H1 (cell line): ENCODE data around the gene FBLN2. TPM values are rescaled to one million over a fixed set of nuclear protein-coding genes. Genes with fewer than 3 reads are reported as not detected.

Experiments used
- CTCF ChIA-PET: fragments of 300-600 bp; sonication (Branson Sonifier 250); formaldehyde crosslinking; loops from one replicate; lab custom pipeline; 2021; ENCODE audit not compliant: partially characterized antibody; lab: Charles Lee
- POLR2A ChIA-PET: fragments of 300-600 bp; sonication (Branson Sonifier 250); formaldehyde crosslinking; loops from one replicate; lab custom pipeline; 2021; ENCODE audit warnings: inconsistent platforms; ENCODE audit not compliant: partially characterized antibody; lab: Charles Lee
- DNase-seq, 2 experiments: peaks; one replicate each; pipeline versions ENCODE4 v3.0.0 to v3.0.0-alpha.2; 2010 to 2022; ENCODE audit warnings: low spot score in 2 of 2, low read depth in 1 of 2, mixed read lengths in 1 of 2
- FAIRE-seq: peaks from 2 replicates; lab custom pipeline; 2011; peaks lifted over from hg19 to GRCh38; lab: Jason Lieb, UNC
- H2AFZ ChIP-seq: 2 replicates; pipeline ENCODE4 v1.8.1; 2012; ENCODE audit warnings: low read length, inconsistent platforms
- H2AK5ac ChIP-seq: 2 replicates; pipeline ENCODE4 v1.6.1; 2013; ENCODE audit warnings: low read depth, low read length
- H2BK120ac ChIP-seq: replicated peaks from 2 replicates; pipeline ENCODE3; 2013; ENCODE audit warnings: low read depth, low read length, inconsistent platforms
- H2BK12ac ChIP-seq: 2 replicates; pipeline ENCODE4 v1.6.1; 2013; ENCODE audit warnings: low read depth, low read length
- H2BK15ac ChIP-seq: 2 replicates; pipeline ENCODE4 v1.6.1; 2013; ENCODE audit warnings: low read length
- H2BK20ac ChIP-seq: 2 replicates; pipeline ENCODE4 v1.6.1; 2013; ENCODE audit warnings: low read length
- H2BK5ac ChIP-seq: 2 replicates; pipeline ENCODE4 v1.6.1; 2013; ENCODE audit warnings: low read depth, low read length
- H3K14ac ChIP-seq: 2 replicates; pipeline ENCODE4 v1.6.1; 2013; ENCODE audit warnings: inconsistent platforms; ENCODE audit not compliant: insufficient read length
- H3K18ac ChIP-seq: 2 replicates; pipeline ENCODE4 v1.6.1; 2013; ENCODE audit warnings: low read length; ENCODE audit errors: extremely low read depth
- H3K23ac ChIP-seq: 2 replicates; pipeline ENCODE4 v1.6.1; 2013; ENCODE audit warnings: inconsistent platforms; ENCODE audit not compliant: insufficient read length
- H3K23me2 ChIP-seq: 2 replicates; pipeline ENCODE4 v1.6.1; 2013; ENCODE audit warnings: low read depth, low read length
- H3K27ac ChIP-seq: 2 replicates; pipeline ENCODE4 v1.6.1; 2011; ENCODE audit warnings: low read depth, low read length, inconsistent platforms
- H3K27me3 ChIP-seq, 4 experiments: replicated peaks in 1 of 4; 1 replicate in 1 of 4; 2 replicates in 3 of 4; pipeline versions ENCODE4 v1.6.1 to v1.8.1; 2011 to 2013; ENCODE audit warnings: low read length in 3 of 4, mild to moderate bottlenecking in 3 of 4, inconsistent platforms in 2 of 4, mixed read lengths in 2 of 4, moderate library complexity in 1 of 4; ENCODE audit not compliant: control insufficient read depth in 3 of 4, insufficient read depth in 3 of 4; ENCODE audit errors: extremely low read depth in 1 of 4
- H3K36me3 ChIP-seq, 4 experiments: 2 replicates each; pipeline versions ENCODE4 v1.6.1 to v1.8.1; 2011 to 2013; ENCODE audit warnings: mild to moderate bottlenecking in 4 of 4, low read length in 3 of 4, moderate library complexity in 2 of 4, control low read depth in 1 of 4, inconsistent platforms in 1 of 4; ENCODE audit not compliant: insufficient read depth in 4 of 4, control insufficient read depth in 2 of 4
- H3K4ac ChIP-seq: replicated peaks from 2 replicates; pipeline ENCODE3; 2013; ENCODE audit warnings: low read length, low read depth, mixed read lengths, inconsistent platforms; ENCODE audit not compliant: insufficient read length
- H3K4me1 ChIP-seq, 4 experiments: replicated peaks in 1 of 4; 1 replicate in 1 of 4; 2 replicates in 3 of 4; pipeline versions ENCODE4 v1.6.1 to v1.8.1; 2011 to 2013; ENCODE audit warnings: low read length in 3 of 4, inconsistent platforms in 2 of 4, mixed read lengths in 1 of 4; ENCODE audit not compliant: insufficient read depth in 4 of 4, control insufficient read depth in 3 of 4
- H3K4me2 ChIP-seq, 2 experiments: 2 replicates each; pipeline versions ENCODE4 v1.6.1 to v1.8.1; 2011 to 2013; ENCODE audit warnings: low read depth in 2 of 2, low read length in 2 of 2, control low read depth in 1 of 2, inconsistent platforms in 1 of 2, mild to moderate bottlenecking in 1 of 2; ENCODE audit not compliant: insufficient read depth in 1 of 2
- H3K4me3 ChIP-seq, 4 experiments: fragments of 200-600, 300-600 bp in 1 of 4; sonication (generic), shearing (Covaris generic), sonication (Bioruptor Twin) in 1 of 4; 2 replicates each; pipeline versions ENCODE4 v1.5.1 to v1.8.1; 2011 to 2016; ENCODE audit warnings: low read length in 4 of 4, low read depth in 3 of 4, control low read depth in 2 of 4, inconsistent platforms in 2 of 4, mild to moderate bottlenecking in 2 of 4, mixed read lengths in 1 of 4, moderate library complexity in 1 of 4; ENCODE audit not compliant: insufficient read depth in 2 of 4; ENCODE audit errors: extremely low read depth in 1 of 4
- H3K56ac ChIP-seq: replicated peaks from 2 replicates; pipeline ENCODE3; 2013; ENCODE audit warnings: low read depth, mild to moderate bottlenecking, mixed read lengths, low read length, inconsistent platforms; ENCODE audit not compliant: insufficient read length
- H3K79me1 ChIP-seq: 2 replicates; pipeline ENCODE4 v1.6.1; 2013; ENCODE audit warnings: low read depth, low read length, control low read depth
- H3K79me2 ChIP-seq, 2 experiments: 2 replicates each; pipeline versions ENCODE4 v1.6.1 to v1.8.1; 2012 to 2013; ENCODE audit warnings: low read length in 2 of 2, mild to moderate bottlenecking in 2 of 2, inconsistent platforms in 1 of 2; ENCODE audit not compliant: insufficient read depth in 2 of 2, control insufficient read depth in 1 of 2
- H3K9ac ChIP-seq, 4 experiments: replicated peaks in 1 of 4; 1 replicate in 1 of 4; 2 replicates in 3 of 4; pipeline versions ENCODE4 v1.6.1 to v1.8.1; 2011 to 2013; ENCODE audit warnings: low read depth in 3 of 4, low read length in 3 of 4, control low read depth in 2 of 4, mild to moderate bottlenecking in 2 of 4, moderate library complexity in 2 of 4, inconsistent platforms in 1 of 4; ENCODE audit errors: extremely low read depth in 1 of 4
- H3K9me3 ChIP-seq, 2 experiments: 2 replicates each; pipeline versions ENCODE4 v1.6.1 to v1.8.1; 2012 to 2013; ENCODE audit warnings: mild to moderate bottlenecking in 2 of 2, moderate library complexity in 2 of 2, control low read depth in 1 of 2, inconsistent platforms in 1 of 2, low read depth in 1 of 2, low read length in 1 of 2, mixed read lengths in 1 of 2; ENCODE audit not compliant: insufficient read depth in 2 of 2
- H4K20me1 ChIP-seq, 2 experiments: replicated peaks in 1 of 2; 2 replicates each; pipeline versions ENCODE3 to v1.8.1; 2011 to 2013; ENCODE audit warnings: inconsistent platforms in 2 of 2, low read length in 2 of 2, mild to moderate bottlenecking in 1 of 2; ENCODE audit not compliant: insufficient read depth in 2 of 2, control insufficient read depth in 1 of 2
- H4K5ac ChIP-seq: 2 replicates; pipeline ENCODE4 v1.6.1; 2013; ENCODE audit warnings: low read length, low read depth, mixed read lengths, inconsistent platforms; ENCODE audit not compliant: insufficient read length
- H4K8ac ChIP-seq: 2 replicates; pipeline ENCODE4 v1.8.0; 2013; ENCODE audit warnings: mild to moderate bottlenecking, moderate library complexity, low read length, inconsistent platforms; ENCODE audit not compliant: insufficient read depth; ENCODE audit errors: extremely low read depth
- H4K91ac ChIP-seq: replicated peaks from 2 replicates; pipeline ENCODE3; 2013; ENCODE audit warnings: low read length, mixed read lengths, inconsistent platforms; ENCODE audit not compliant: insufficient read length
- ASH2L ChIP-seq: fragments of 200-600, 300-600 bp; sonication (generic); IDR thresholded peaks from one replicate; pipeline ENCODE4 v1.7.1; 2017; ENCODE audit warnings: low read length
- CBX5 ChIP-seq: fragments of 300-800, 300-1000 bp; sonication (generic); IDR thresholded peaks from 2 replicates; pipeline ENCODE4 v1.7.1; 2016; ENCODE audit warnings: antibody characterized with exemption, low read length, low read depth
- CHD2 ChIP-seq: IDR thresholded peaks from 2 replicates; pipeline ENCODE4 v1.6.1; 2012; ENCODE audit warnings: low read length, improper control_type of control experiment
- CTBP2 ChIP-seq: IDR thresholded peaks from 2 replicates; pipeline ENCODE4 v1.7.0; 2011; ENCODE audit warnings: borderline replicate concordance, mild to moderate bottlenecking, moderate library complexity, mixed read lengths, low read length; ENCODE audit not compliant: insufficient read depth, insufficient read length
- JUN ChIP-seq: IDR thresholded peaks from 2 replicates; pipeline ENCODE4 v1.6.1; 2011; ENCODE audit warnings: low read depth, mild to moderate bottlenecking, improper control_type of control experiment, low read length
- KDM1A ChIP-seq: fragments of 200-600, 300-600 bp; sonication (generic); IDR thresholded peaks from 2 replicates; pipeline ENCODE4 v1.7.1; 2016; ENCODE audit warnings: mild to moderate bottlenecking, low read length, borderline replicate concordance
- MAFK ChIP-seq: IDR thresholded peaks from 2 replicates; pipeline ENCODE4 v1.6.1; 2012; ENCODE audit warnings: low read depth, mild to moderate bottlenecking, improper control_type of control experiment, low read length
- SIX5 ChIP-seq: IDR thresholded peaks from 2 replicates; pipeline ENCODE4 v1.6.1; 2011; ENCODE audit warnings: mild to moderate bottlenecking, low read depth, low read length
- TBP ChIP-seq: IDR thresholded peaks from 2 replicates; pipeline ENCODE4 v1.6.1; 2011; ENCODE audit warnings: low read depth, low read length, improper control_type of control experiment
- USF2 ChIP-seq: IDR thresholded peaks from 2 replicates; pipeline ENCODE4 v1.6.1; 2011; ENCODE audit warnings: low read length, improper control_type of control experiment
- WGBS, 2 experiments: shearing (Covaris generic) in 1 of 2; methylation state at CpG; one replicate each; pipeline versions ENCODE4 v1.1.6 to v1.1.7; 2013 to 2015; ENCODE audit warnings: low lambda C conversion rate in 2 of 2, mixed read lengths in 2 of 2, inconsistent platforms in 1 of 2, low coverage in 1 of 2, missing lambda C conversion rate in 1 of 2; ENCODE audit not compliant: insufficient replicate concordance in 2 of 2, insufficient coverage in 1 of 2, insufficient read length in 1 of 2; ENCODE audit errors: extremely low coverage in 1 of 2, missing lambda C conversion rate in 1 of 2; 5-methylcytosine and 5-hydroxymethylcytosine counted together
- polyA plus RNA-seq, 7 experiments: library from polyadenylated mRNA; depleted of rRNA in 3 of 7; stranded (reverse) in 5 of 7; unstranded in 2 of 7; fragments of >200 nt in 5 of 7; fragments of 200-250 nt in 2 of 7; gene quantifications; 1 replicate in 5 of 7; 2 replicates in 1 of 7; 4 replicates in 1 of 7; pipeline versions ENCODE4 v1.2.1 to v1.2.3, GENCODE V29; 2011 to 2013; ENCODE audit warnings: missing spikeins in 2 of 7, mixed read lengths in 2 of 7
- total RNA-seq: library from RNA; stranded (reverse); fragmentation: NEBNext Ultra II Directional; extraction: Animal tissue kit (Norgen Biotek cat#: 25700); gene quantifications from 2 replicates; pipeline ENCODE4 v1.2.1, GENCODE V29; 2021
- TF ChIP-seq, protein P1 (sequence below): IDR thresholded peaks from 2 replicates; pipeline ENCODE4 v1.6.1; 2012; ENCODE audit warnings: inconsistent platforms

Gene FBLN2
- total and polyA plus RNA-seq, 2 of the 8 experiments (the other 6 are each of a cell fraction or from before 2014, with no cell fraction given): 17.4 to 24.2 TPM

DNA sequence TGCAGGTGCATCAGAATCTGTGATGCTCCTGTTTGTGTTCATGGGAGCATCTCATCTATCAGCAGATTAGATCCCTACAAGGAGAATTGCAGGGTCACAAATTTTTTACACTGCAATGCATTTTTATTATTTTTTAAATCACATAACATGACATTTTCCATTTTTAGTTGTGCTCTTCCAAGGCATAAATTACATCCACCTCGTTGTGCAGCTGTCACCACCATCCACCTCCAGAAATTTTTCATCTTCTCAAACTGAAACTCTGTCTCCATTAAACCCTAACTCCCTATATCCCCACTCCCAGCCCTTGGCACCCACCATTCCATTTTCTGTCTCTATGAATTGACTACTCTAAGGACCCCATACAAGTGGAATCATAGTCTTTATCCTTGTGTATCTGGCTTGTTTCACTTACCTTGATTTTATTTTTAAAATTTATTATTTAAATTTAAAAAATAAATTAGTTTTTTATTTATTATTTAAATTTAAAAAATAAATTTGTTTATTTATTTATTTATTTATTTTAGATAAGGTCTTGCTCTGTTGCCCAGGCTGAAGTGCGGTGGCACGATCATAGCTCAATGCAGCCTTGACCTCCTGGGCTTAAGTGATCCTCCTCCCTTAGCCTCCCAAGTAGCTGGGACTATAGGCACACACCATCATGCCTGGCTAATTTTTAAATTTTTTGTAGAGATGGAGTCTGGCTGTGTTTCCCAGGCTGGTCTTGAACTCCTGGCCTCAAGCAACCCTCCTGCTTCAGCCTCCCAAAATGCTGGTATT, 47.7 kb downstream of the FBLN2 start:
- ChIA-PET CTCF (interaction anchor here (1.3 kb wide), 1 partner anchor 101 kb away, joined by 3 read pairs; no protein-coding TSS in a partner anchor), POLR2A (no interaction called here)
- no peak overlapping the region for H2BK20ac ChIP-seq
- no peak overlapping the region for H3K9ac ChIP-seq
- no peak overlapping the region for H3K4me2 ChIP-seq
- no peak overlapping the region for H4K8ac ChIP-seq
- H4K91ac ChIP-seq: no peak overlapping the region
- no peak overlapping the region for H3K56ac ChIP-seq
- no peak for FAIRE-seq
- no peak overlapping the region for H2AFZ ChIP-seq
- H2BK120ac ChIP-seq: no peak overlapping the region
- no peak overlapping the region for H2BK15ac ChIP-seq
- no peaks in the 10 kb centered on the region for H3K79me2 ChIP-seq
- DNase-seq: no peak
- H3K23me2 ChIP-seq: no peaks in the 10 kb centered on the region; the same call in 1 of the 2 replicates
- no peak overlapping the region for H2BK12ac ChIP-seq
- H3K79me1 ChIP-seq: no peaks in the 10 kb centered on the region; the same call in 1 of the 2 replicates
- no peak overlapping the region for H3K23ac ChIP-seq
- H3K27me3 ChIP-seq: no peaks in the 10 kb centered on the region; a peak in 2 of 7 replicates
- H3K27ac ChIP-seq: no peak overlapping the region
- 100% methylated on average over 3 of the region's 3 CpGs; no CpG with 5 or more reads in 1 of the 2 experiments for WGBS, 2 experiments
- H3K36me3 ChIP-seq: no peaks in the 10 kb centered on the region
- H3K4me1 ChIP-seq: peaks cover 0 to 8% (median 4%) of the 10 kb centered on the region in 4 experiments; a peak in 3 of 7 replicates
- no peaks in the 10 kb centered on the region for H3K9me3 ChIP-seq
- no peak overlapping the region for H4K5ac ChIP-seq
- H2AK5ac ChIP-seq: no peak overlapping the region
- H3K4me3 ChIP-seq: no peak overlapping the region
- peaks cover 0 to 3% of the 10 kb centered on the region in 2 experiments for H4K20me1 ChIP-seq
- H3K4ac ChIP-seq: no peak overlapping the region
- no peak overlapping the region for H3K18ac ChIP-seq
- H2BK5ac ChIP-seq: no peak overlapping the region
- no peak overlapping the region for H3K14ac ChIP-seq
- no peak for TF ChIP-seq TBP
- TF ChIP-seq SIX5: no peak
- TF ChIP-seq KDM1A: no peak
- TF ChIP-seq CBX5: no peak
- TF ChIP-seq MAFK: no peak
- TF ChIP-seq CTBP2: no peak
- TF ChIP-seq CHD2: no peak
- TF ChIP-seq, protein P1, sequence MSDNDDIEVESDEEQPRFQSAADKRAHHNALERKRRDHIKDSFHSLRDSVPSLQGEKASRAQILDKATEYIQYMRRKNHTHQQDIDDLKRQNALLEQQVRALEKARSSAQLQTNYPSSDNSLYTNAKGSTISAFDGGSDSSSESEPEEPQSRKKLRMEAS: no peak
- TF ChIP-seq USF2: no peak
- no peak for TF ChIP-seq ASH2L
- no peak for TF ChIP-seq JUN
